Right lobe of liver (tissue), 4 donors: ENCODE measurements around the gene UBE2H.

Experiments
- POLR2A ChIP-seq: fragments of 450-650 bp; IDR thresholded peaks from one replicate; pipeline ENCODE4 v1.6.1; 2017; ENCODE audit warnings: antibody characterized with exemption, mild to moderate bottlenecking
- TF ChIP-seq, protein P1 (sequence below), 4 donors: fragments of 200-600 bp in 3 of 4; fragments of 450-650 bp in 1 of 4; IDR thresholded peaks; one replicate each; pipeline versions ENCODE4 v1.5.1 to v1.8.0; 2016 to 2022; ENCODE audit warnings: antibody characterized with exemption in 4 of 4, mild to moderate bottlenecking in 2 of 4
- donor health status: DM: no; HTN: no; CAD: no.
- donor health status: DM: no; HTN: no; CAD: no.
- donor health status: DM: no; HTN: yes; CAD: no.

DNA sequence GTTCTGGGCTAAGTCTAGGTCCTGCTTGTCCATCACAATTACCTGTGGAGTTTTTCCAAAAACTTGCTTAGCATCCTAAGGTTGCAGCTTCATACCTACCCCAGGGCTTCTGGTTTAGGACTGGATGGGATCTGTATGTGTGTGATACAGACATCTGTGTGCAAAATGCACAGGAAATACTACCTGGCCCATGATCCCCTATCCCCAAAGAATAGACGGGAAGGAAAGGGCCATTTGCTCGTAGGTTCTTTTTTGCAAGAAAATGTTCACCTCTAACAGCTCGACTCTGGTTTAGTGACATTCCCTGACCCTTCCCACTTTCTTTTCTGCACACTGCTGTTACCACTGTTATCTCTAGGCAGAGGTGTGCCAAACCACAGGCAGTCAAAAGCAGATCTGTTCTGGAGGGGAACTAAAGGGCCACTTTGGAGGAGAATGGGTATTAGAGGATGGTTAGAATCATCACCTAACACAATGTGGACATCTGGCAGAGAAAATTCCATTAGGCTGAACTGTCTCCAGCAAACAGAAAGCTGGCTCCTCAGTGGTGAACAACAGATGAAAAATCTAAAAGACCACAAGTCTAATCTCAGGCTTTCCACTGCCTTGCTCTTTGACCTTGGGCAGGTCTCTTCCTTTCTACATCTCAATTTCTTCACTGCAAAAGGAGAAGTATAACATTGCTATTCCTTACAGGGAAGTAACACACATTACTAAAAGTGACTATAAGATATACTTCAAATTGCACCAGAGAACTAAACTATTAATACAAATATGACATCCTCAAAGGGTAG is 107.4 kb downstream of the UBE2H start:
- TF ChIP-seq, protein P1, sequence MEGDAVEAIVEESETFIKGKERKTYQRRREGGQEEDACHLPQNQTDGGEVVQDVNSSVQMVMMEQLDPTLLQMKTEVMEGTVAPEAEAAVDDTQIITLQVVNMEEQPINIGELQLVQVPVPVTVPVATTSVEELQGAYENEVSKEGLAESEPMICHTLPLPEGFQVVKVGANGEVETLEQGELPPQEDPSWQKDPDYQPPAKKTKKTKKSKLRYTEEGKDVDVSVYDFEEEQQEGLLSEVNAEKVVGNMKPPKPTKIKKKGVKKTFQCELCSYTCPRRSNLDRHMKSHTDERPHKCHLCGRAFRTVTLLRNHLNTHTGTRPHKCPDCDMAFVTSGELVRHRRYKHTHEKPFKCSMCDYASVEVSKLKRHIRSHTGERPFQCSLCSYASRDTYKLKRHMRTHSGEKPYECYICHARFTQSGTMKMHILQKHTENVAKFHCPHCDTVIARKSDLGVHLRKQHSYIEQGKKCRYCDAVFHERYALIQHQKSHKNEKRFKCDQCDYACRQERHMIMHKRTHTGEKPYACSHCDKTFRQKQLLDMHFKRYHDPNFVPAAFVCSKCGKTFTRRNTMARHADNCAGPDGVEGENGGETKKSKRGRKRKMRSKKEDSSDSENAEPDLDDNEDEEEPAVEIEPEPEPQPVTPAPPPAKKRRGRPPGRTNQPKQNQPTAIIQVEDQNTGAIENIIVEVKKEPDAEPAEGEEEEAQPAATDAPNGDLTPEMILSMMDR (IDR thresholded peaks at IDR 0.05), result no peak
- no peak for TF ChIP-seq POLR2A
